GM19468 (cell line): Measurements from ENCODE around the gene CFAP74.
"Not testable (repeated sequence)": the region's sequence is repeated elsewhere in the genome, so short reads cannot be mapped to it uniquely, and the experiment has no call there.

Source experiments
- ATAC-seq: cut with Tn5 transposase; IDR thresholded peaks from one replicate; pipeline ENCODE4 v1.9.1; 2021; ENCODE audit warnings: mild to moderate bottlenecking, moderate library complexity, moderate number of reproducible peaks; ENCODE audit not compliant: unreplicated experiment; ENCODE audit errors: extremely low read depth

CFAP74 gene

DNA sequence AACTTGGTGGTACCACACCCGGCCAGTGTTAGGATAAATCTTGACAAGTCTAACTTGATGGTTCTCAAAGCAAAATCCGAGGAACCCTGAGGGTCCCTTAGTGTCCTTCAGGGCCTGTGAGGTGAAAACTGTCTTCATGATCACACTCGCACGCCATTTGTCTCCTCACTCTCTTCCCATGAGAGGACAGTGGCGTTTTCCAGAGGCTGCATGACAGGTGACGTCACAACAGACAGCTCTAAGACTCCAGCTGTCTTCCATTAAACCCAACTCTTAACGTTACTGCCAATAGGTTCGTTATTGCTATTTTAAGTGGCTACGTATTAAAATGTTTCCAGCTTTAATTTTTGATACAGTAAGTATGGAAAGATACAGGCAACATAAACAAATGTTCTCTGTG is 13.8 kb downstream of the CFAP74 start:
- ATAC-seq: no peak

DNA sequence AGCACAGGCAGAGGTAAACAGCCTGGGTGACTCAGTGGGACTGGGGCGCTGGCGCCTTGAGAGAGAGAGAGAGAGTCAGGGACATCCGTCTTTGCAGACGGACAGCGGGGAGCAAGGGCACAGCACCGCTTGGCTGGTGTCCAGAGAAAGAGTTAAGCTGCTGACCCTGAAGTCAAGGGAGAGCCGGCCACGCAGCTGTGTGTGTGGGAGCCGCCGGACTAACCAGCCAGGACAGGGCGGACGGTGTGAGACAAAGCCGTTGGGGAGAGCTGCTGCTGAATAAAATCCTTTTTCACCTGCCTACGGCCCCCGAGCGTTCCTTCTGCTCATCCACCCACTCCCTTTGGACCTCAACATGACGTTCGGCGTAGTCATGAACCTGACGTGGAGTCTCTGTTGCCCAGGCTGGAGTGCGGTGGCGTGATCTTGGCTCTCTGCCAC is 14.5 kb downstream of the CFAP74 start:
- ATAC-seq: no peak

DNA sequence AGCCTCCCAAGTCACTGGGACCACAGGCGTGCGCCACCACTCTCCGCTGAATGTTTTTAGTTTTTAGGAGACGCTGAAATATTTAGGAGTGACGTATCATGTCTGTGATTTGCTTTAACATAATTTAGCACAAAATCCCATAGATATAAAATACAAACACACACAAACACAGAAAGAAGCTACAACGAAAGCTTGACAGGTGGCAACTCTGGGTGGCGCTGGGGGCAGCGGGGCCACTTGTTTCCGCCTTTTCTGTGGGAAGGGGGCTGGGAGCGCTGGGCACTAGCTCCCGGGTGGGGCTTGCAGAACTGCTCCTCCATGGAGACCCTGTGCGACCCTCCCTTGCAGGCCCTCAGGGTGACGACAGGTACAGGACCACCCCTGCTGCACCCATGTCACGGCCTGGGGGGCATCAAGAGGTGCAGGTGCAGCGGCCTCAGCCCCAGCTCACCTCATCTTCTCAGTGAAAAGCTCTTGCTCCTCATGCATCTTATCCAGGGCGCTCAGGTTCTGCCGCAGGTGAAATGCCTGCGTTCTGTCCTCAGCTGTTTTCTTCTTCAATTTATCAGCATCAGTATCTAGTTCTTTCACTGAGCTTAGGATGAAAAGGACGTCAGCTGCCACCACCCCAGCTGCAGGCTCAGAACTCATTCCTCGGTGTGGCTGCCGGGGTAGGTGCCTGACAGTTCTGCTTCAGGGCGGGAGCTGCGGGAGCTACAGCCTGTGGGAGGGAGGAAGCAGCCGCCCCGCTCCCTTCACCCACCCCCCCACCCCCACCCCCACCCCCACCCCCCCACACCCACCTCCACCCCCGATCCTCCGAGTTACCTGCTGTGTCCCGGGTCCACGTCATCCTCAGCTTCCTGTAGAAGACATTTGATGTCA is 15.3 kb downstream of the CFAP74 start:
- ATAC-seq: no peak

DNA sequence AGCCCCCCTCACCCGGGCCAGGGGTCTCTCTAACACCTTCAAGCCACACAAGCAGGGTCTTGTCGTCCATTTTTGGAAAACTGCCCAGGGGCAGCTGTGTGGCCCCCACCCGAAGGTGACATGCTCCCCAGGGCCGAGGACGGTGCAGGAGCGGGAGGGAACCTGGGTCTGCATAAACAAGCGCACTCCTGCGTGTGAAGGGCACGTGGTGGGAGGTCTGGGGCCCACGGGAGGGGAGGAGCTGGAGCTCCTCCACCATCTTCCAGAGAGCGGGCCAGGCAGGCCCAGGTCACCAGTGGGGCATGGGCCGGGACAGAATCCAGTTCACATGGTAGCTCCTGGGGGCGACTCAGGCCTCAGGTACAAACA is 16.5 kb downstream of the CFAP74 start:
- ATAC-seq: no peak

DNA sequence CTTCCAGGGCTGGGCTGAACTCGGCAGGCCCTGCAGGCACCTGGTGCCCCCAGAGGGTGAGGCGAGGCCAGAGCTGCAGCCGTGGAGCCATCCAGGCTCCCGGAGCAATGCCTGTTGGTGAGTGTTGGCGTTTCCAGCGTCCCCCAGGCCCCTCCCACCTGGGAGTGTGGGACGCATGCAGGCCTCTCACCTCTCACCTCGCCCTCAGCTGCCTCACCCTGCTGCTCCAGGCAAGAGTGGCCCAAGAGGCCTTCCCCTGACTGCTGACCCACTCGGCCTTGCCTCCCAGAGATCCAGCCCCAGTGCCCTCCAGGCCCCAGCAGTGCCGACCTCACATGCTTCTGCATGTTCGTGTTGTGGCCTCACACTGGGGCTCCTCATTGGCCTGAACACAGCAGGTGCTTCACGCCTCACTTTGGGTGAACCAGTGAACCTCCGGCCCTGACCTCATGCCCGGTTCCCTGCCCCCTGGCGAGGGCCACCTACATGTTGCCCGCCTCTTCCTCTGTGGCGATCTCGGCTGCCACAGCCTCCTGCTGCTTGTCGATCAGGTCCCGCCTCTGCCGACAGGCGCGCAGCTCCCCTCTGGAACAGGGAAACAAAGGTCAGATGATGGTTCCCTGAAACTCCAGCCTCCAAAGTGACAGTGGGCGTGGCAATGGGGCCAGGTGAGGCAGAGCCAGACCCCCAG is 17.0 kb downstream of the CFAP74 start:
- ATAC-seq: no peak

DNA sequence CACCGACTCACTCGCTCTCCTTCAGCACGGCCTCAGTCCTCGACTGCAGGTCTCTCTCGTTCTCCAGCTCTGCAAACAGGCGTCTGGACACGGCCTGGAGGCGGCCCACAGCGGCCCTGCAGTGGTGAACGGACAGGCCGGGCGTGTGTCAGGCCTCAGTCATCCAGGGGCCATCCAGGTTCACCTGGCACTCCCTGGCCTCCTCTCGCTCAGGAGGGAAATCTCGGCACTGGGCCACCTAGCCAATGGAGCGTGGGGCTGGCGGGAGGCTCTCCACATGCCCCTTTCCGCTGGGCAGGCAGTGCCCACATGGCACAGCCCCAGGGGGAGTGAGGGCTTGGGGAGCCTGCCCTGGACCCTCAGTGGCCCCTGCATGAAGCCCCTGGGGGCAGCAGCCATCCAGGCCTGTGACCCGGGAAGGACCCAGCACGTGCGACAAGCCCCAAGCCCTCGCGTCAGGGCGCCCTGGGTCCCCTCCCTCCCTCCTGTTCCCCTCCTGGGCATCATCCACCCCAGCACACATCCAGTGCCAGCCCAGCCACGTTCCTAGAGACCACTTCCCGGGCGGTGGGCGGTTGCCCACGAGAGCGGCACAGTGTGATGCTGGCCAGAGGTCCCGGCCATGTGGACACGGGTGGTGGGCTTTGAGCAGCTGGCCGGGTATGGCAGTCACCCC is 18.1 kb downstream of the CFAP74 start:
- ATAC-seq: no peak

DNA sequence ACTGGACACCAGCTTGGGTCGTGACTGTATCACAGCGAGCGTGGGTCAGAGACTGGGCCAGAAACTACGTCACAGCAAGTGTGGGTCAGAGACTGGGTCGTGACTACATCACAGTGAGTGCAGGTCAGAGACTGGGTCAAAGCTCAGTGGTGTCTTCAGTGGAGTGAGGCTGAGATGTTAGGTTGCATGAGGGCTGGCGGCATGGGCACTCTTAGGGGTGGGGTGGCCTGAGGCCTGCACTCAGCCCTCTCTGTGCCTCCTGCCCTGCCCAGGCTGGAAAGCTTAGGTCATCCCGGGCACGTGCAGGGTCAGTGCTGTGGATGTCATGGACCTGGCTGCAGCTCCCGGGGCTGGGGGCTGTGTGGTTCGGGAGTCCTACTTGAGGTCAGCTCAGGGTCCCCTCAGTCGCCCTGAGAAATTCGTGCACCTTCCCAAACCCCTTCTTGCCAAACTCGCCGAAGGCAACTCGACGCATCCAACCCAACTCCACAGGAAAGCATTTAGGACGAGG is 19.0 kb downstream of the CFAP74 start:
- ATAC-seq: no peak

DNA sequence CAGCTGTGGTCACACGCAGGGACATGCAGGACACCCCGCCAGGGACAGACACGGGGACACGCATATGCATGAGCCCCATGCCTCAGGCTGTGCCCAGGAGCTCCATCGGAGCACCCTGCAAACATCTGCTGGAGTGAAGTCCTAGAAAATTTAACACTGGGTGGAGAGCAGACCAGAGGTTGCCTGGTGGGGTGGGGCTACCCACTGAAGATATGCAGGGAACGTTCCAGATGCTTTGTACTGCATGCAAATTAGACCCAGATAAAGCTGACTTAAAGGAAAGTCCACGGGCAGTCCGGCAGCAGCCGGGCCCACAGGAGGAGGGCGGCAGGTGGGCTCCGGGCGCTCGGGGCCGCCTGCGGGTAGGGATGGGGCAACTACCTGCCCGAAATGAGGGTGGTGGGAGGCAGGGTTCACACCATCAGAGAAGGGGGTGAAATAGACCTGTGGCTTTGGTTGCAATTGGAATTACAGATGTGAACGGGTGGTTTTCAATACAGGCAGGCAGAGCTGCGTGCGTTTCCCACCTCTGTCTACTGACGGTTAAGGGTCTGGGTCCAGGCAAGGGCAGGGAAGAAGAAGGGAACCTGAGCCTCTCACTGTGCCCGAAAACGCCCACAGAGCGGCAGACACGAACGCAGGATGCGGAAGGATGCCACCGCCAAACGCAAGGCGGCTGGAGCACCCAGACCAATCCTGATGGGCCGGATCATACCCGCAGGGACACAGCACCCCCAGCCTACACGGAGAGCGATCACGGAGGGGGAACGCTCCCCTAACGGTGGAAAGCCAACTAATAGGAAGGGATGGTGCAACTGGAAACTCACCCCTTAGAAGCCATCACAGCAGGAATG is 21.0 kb downstream of the CFAP74 start:
- no peak for ATAC-seq

DNA sequence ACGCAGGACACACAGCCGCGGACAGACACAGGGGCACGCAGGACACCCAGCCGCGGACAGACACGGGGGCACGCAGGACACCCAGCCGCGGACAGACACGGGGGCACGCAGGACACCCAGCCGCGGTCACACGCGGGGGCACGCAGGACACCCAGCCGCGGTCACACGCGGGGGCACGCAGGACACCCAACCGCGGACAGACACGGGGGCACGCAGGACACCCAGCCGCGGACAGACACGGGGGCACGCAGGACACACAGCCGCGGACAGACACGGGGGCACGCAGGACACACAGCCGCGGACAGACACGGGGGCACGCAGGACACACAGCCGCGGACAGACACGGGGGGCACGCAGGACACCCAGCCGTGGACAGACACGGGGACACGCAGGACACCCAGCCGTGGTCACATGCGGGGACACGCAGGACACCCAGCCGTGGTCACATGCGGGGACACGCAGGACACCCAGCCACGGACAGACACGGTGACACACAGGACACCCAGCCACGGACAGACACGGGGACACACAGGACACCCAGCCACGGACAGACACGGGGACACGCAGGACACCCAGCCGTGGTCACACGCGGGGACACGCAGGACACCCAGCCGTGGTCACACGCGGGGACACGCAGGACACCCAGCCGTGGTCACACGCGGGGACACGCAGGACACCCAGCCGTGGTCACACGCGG is 21.8 kb downstream of the CFAP74 start:
- ATAC-seq: not testable (repeated sequence)

DNA sequence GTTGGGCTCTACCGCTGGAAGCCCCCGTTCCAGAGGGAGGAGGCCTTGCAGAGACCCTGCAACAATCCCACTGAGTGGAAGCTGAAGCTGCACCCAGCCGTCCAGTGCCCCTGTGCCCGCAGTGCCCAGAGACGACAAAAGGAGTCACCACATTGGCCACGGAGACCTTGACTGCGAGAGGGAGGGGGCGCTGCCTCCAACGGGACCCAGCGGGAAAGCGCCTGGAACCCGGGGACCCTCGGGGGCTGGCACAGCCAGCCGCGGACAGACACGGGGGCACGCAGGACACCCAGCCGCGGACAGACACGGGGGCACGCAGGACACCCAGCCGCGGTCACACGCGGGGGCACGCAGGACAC is 22.5 kb downstream of the CFAP74 start:
- no peak for ATAC-seq

DNA sequence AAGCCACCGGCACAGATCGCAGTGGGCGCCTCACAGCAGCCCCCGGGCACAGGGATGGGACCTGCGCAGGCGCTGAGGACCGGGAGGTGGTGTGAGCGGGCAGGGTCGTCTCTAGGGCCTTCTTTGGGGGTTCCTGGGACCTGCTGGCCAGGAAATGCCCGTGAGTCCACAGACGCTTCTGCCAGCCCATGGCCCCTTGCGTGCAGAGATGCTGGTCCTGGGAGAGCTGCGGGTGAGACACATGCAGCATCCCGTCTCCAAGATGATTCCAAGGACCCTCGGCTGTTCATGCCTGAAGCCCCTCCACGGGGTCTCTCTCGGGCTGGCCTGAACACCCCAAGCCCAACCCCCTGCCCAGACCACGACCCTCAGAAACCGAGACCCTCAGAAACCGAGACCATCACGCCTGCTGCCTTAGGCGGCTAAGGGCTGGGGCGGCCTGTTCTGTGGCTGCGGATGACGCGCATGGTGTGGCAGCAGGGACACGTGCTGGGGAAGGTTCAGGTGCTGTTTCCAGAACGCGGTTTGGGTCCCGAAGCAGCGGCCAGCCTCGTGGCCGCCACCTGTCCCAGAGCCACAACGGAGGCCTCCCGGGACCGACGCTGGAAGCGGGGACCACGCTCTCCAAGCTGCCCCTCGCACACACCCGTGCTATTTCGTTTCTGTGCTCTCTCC is 23.0 kb downstream of the CFAP74 start:
- no peak for ATAC-seq

DNA sequence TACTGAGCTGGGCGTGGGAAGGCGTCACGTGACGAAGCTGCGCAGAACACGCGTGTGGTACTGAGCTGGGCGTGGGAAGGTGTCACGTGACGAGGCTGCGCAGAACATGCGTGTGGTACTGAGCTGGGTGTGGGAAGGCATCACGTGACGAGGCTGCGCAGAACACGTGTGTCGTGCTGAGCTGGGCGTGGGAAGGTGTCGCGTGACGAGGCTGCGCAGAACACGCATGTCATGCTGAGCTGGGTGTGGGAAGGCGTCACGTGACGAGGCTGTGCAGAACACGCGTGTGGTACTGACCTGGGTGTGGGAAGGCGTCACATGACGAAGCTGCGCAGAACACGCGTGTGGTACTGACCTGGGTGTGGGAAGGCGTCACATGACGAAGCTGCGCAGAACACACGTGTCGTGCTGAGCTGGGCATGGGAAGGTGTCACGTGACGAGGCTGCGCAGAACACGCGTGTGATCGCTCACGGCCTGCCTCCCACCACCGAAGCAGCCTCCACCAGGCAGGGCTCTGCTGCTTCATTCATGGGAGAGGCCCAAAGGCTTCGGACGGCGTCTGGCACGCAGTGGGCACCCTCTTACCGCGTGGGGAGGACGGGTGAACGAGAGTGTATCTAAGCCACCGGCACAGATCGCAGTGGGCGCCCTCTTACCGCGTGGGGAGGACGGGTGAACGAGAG is 24.0 kb downstream of the CFAP74 start:
- no peak for ATAC-seq

DNA sequence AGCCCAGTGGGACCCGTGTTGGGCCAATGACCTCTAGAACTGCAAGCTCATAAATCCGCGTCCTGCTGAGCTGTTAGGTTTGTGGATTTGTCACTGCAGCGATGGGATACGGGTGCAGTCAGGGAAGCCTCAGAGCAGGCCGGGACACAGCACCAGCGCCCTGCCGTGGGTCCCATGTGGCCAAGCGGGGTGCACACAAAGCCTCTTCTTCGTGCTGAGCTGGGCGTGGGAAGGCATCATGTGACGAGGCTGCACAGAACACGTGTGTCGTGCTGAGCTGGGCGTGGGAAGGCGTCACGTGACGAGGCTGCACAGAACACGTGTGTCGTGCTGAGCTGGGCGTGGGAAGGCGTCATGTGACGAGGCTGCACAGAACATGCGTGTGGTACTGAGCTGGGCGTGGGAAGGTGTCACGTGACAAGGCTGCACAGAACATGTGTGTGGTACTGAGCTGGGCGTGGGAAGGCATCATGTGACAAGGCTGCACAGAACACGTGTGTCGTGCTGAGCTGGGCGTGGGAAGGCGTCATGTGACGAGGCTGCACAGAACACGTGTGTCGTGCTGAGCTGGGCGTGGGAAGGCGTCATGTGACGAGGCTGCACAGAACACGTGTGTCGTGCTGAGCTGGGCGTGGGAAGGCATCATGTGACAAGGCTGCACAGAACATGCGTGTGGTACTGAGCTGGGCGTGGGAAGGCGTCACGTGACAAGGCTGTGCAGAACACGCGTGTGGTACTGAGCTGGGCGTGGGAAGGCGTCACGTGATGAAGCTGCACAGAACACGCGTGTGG is 24.7 kb downstream of the CFAP74 start:
- not testable (repeated sequence) for ATAC-seq

DNA sequence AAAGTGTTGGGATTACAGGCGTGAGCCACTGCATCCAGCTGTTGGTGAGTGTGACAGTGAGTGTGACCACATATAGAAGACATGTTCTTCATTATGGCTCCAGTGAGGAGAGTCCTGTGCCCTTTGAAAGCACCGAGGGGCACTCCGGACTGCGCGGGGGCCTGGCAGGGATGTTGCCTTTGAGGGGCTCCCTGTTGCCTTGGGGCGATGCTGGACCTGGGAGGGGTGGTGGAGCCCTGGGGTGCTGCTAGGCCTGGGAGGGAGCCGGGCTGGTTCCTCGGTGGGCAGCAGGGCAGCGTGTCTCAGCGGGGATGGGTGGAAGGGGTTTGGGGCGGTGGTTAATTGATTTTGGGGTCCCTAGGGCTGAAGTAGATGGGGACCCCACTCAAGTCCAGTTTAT is 25.5 kb downstream of the CFAP74 start:
- no peak for ATAC-seq

DNA sequence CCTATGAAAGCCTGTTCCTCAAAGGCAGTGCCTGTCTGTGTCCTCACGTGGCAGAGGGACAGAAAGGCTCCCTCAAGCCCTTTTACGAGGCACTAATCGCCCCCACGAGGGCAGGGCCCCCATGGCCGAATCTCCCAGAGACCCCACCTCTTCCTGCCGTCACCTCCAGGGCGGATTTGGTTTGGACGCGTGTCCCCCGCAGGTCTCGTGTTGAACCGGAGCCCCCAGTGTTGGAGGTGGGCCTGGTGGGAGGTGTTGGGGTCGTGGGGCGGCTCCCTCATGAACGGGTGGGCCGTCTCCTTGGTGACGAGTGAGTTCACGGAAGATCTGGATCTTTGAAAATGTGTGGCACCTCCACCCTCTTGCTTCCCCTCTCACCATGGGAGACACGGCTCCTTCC is 27.6 kb downstream of the CFAP74 start:
- ATAC-seq: no peak

DNA sequence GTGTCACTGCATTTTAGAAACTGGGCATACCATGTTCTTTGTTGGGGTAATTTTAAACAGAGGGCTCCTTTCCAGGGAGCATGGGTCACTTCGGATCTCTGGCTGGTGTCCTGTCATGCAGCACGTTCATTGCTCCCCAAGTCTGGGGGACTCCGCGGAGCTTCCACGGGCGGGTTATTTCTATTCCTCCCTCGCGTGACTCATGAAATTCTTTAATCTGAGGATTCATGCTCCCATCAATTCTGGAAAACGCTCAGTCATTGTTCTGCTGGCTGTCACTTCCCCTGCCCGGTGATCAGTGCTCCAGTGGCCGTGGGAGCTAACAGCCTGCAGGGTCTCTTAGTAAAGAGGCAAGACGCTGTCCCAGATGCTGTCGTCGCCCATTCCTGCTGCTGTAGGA is 28.1 kb downstream of the CFAP74 start:
- no peak for ATAC-seq

DNA sequence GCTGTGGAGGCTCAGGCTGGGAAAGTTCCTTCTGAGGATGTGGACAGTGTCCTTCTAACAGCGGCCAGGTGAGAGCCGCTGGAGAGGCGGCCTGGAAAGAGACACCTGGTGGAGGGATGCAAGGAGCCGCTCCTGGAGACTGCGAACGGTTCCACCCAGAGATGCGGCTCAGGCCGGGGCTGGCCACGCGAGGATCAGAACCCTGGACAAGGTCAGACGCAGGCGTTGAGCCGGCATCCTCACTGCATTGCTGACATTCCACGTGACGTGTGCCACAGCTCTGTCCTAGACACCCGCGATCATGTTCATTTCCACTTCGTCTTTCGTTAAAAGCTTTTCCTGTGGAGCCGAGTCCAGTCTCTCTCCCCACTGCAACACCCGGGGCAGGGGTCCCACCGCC is 28.8 kb downstream of the CFAP74 start:
- ATAC-seq: no peak
